Measurements from ENCODE around the gene MTARC2.

Gene MTARC2

GRCh38 chr1:220741349-220741748 is 6.8 kb upstream of the MTARC2 start:
- in situ Hi-C loops (cut with HindIII; ENCODE audit: low pct_unique_long_range_greater_than_20kb, low sequenced_read_pairs) = no loop called here
- DNase-seq (ENCODE audit: low read depth in 1 of 2, low spot score in 1 of 2) = no peak
- no peak for TF ChIP-seq JUND (IDR thresholded peaks at IDR 0.05; ENCODE audit: low read depth)

GRCh38 chr1:220741825-220742224 is 6.3 kb upstream of the MTARC2 start:
- TF ChIP-seq JUND (IDR thresholded peaks at IDR 0.05; ENCODE audit: low read depth) = no peak
- in situ Hi-C loops (cut with HindIII; ENCODE audit: low pct_unique_long_range_greater_than_20kb, low sequenced_read_pairs) = no loop called here

GRCh38 chr1:220742520-220742919 is 5.6 kb upstream of the MTARC2 start:
- DNase-seq (ENCODE audit: low read depth in 1 of 2, low spot score in 1 of 2) = no peak
- in situ Hi-C loops (cut with HindIII; ENCODE audit: low pct_unique_long_range_greater_than_20kb, low sequenced_read_pairs) = no loop called here
- no peak for TF ChIP-seq JUND (IDR thresholded peaks at IDR 0.05; ENCODE audit: low read depth)

More at GRCh38 chr1:220741825-220742224, 6.3 kb upstream of the MTARC2 start:
- DNase-seq (ENCODE audit: low read depth in 1 of 2, low spot score in 1 of 2) = peak in 1 of 2 experiments; percentile 24

GRCh38 chr1:220746851-220747250 is 1.3 kb upstream of the MTARC2 start:
- DNase-seq (ENCODE audit: low read depth in 1 of 2, low spot score in 1 of 2) = no peak
- TF ChIP-seq JUND (IDR thresholded peaks at IDR 0.05; ENCODE audit: low read depth) = no peak
- in situ Hi-C loops (cut with HindIII; ENCODE audit: low pct_unique_long_range_greater_than_20kb, low sequenced_read_pairs) = no loop called here

GRCh38 chr1:220747437-220748088 is 559 bp upstream of the MTARC2 start:
- DNase-seq (ENCODE audit: low read depth in 1 of 2, low spot score in 1 of 2) = no peak
- no peak for TF ChIP-seq JUND (IDR thresholded peaks at IDR 0.05; ENCODE audit: low read depth)
- in situ Hi-C loops (cut with HindIII; ENCODE audit: low pct_unique_long_range_greater_than_20kb, low sequenced_read_pairs) = no loop called here

GRCh38 chr1:220748936-220749335 is 814 bp downstream of the MTARC2 start:
- in situ Hi-C loops (cut with HindIII; ENCODE audit: low pct_unique_long_range_greater_than_20kb, low sequenced_read_pairs) = no loop called here
- no peak for DNase-seq (ENCODE audit: low read depth in 1 of 2, low spot score in 1 of 2)
- TF ChIP-seq JUND (IDR thresholded peaks at IDR 0.05; ENCODE audit: low read depth) = no peak

GRCh38 chr1:220750131-220750515 is 2.0 kb downstream of the MTARC2 start:
- in situ Hi-C loops (cut with HindIII; ENCODE audit: low pct_unique_long_range_greater_than_20kb, low sequenced_read_pairs) = no loop called here
- no peak for TF ChIP-seq JUND (IDR thresholded peaks at IDR 0.05; ENCODE audit: low read depth)
- DNase-seq (ENCODE audit: low read depth in 1 of 2, low spot score in 1 of 2) = no peak

GRCh38 chr1:220751111-220751510 is 3.0 kb downstream of the MTARC2 start:
- no peak for DNase-seq (ENCODE audit: low read depth in 1 of 2, low spot score in 1 of 2)
- no peak for TF ChIP-seq JUND (IDR thresholded peaks at IDR 0.05; ENCODE audit: low read depth)
- in situ Hi-C loops (cut with HindIII; ENCODE audit: low pct_unique_long_range_greater_than_20kb, low sequenced_read_pairs) = no loop called here

- DNase-seq (ENCODE audit: low read depth in 1 of 2, low spot score in 1 of 2) = no peak
- in situ Hi-C loops (cut with HindIII; ENCODE audit: low pct_unique_long_range_greater_than_20kb, low sequenced_read_pairs) = no loop called here
- no peak for TF ChIP-seq JUND (IDR thresholded peaks at IDR 0.05; ENCODE audit: low read depth)
Measured at GRCh38 chr1:220754212-220754917, 6.2 kb downstream of the MTARC2 start.

- no peak for DNase-seq (ENCODE audit: low read depth in 1 of 2, low spot score in 1 of 2)
- in situ Hi-C loops (cut with HindIII; ENCODE audit: low pct_unique_long_range_greater_than_20kb, low sequenced_read_pairs) = no loop called here
- no peak for TF ChIP-seq JUND (IDR thresholded peaks at IDR 0.05; ENCODE audit: low read depth)
Measured at GRCh38 chr1:220754918-220755295, 6.8 kb downstream of the MTARC2 start.

- no peak for DNase-seq (ENCODE audit: low read depth in 1 of 2, low spot score in 1 of 2)
- no peak for TF ChIP-seq JUND (IDR thresholded peaks at IDR 0.05; ENCODE audit: low read depth)
- in situ Hi-C loops (cut with HindIII; ENCODE audit: low pct_unique_long_range_greater_than_20kb, low sequenced_read_pairs) = no loop called here
Measured at GRCh38 chr1:220755309-220755708, 7.2 kb downstream of the MTARC2 start.

- no peak for DNase-seq (ENCODE audit: low read depth in 1 of 2, low spot score in 1 of 2)
- in situ Hi-C loops (cut with HindIII; ENCODE audit: low pct_unique_long_range_greater_than_20kb, low sequenced_read_pairs) = no loop called here
- TF ChIP-seq JUND (IDR thresholded peaks at IDR 0.05; ENCODE audit: low read depth) = no peak
Measured at GRCh38 chr1:220757441-220757840, 9.3 kb downstream of the MTARC2 start.

- in situ Hi-C loops (cut with HindIII; ENCODE audit: low pct_unique_long_range_greater_than_20kb, low sequenced_read_pairs) = no loop called here
- no peak for DNase-seq (ENCODE audit: low read depth in 1 of 2, low spot score in 1 of 2)
- no peak for TF ChIP-seq JUND (IDR thresholded peaks at IDR 0.05; ENCODE audit: low read depth)
Measured at GRCh38 chr1:220759147-220759546, 11.0 kb downstream of the MTARC2 start.
